NCI-H1694 treated with DMSO at 0.1 percent for 48 hours (cell line): ENCODE measurements around the gene TBCB.
"Not testable (repeated sequence)": the region's sequence is repeated elsewhere in the genome, so short reads cannot be mapped to it uniquely, and the experiment has no call there.

Experiments
- DNase-seq: peaks from one replicate; lab custom pipeline; 2025; lab: John Stamatoyannopoulos, UW

The TBCB gene

GRCh38 chr19:36115453-36116343 lies at the start of gene TBCB:
Gene TBCB (plus strand): TSS chr19:36115468. CDS start chr19:36115561, 93 bp downstream.
- DNase-seq = peak; percentile 3

- DNase-seq = no peak
These were observed 47.6 kb upstream of the TBCB start for GRCh38 chr19:36067681-36068080.

GRCh38 chr19:36068810-36069499 lies 46.3 kb upstream of the TBCB start:
- DNase-seq = not testable (repeated sequence)

- DNase-seq = no peak
These were observed 43.2 kb upstream of the TBCB start for GRCh38 chr19:36072081-36072480.

- no peak for DNase-seq
These were observed 42.0 kb upstream of the TBCB start for GRCh38 chr19:36073121-36073876.

- DNase-seq = no peak
These were observed 35.8 kb upstream of the TBCB start for GRCh38 chr19:36079389-36079945.

GRCh38 chr19:36081385-36081784 lies 33.9 kb upstream of the TBCB start:
- DNase-seq = no peak

- no peak for DNase-seq
These were observed 33.4 kb upstream of the TBCB start for GRCh38 chr19:36081894-36082293.

- no peak for DNase-seq
These were observed 32.4 kb upstream of the TBCB start for GRCh38 chr19:36082916-36083315.

GRCh38 chr19:36084231-36085009 lies 30.8 kb upstream of the TBCB start:
- DNase-seq = no peak

- no peak for DNase-seq
These were observed 28.9 kb upstream of the TBCB start for GRCh38 chr19:36086326-36086725.

GRCh38 chr19:36089847-36090246 lies 25.4 kb upstream of the TBCB start:
- no peak for DNase-seq

- no peak for DNase-seq
These were observed 24.2 kb upstream of the TBCB start for GRCh38 chr19:36090910-36091695.

GRCh38 chr19:36092566-36092965 lies 22.7 kb upstream of the TBCB start:
- DNase-seq = no peak

- DNase-seq = no peak
These were observed 22.1 kb upstream of the TBCB start for GRCh38 chr19:36093146-36093662.

GRCh38 chr19:36093687-36094086 lies 21.6 kb upstream of the TBCB start:
- no peak for DNase-seq

- no peak for DNase-seq
These were observed 18.2 kb upstream of the TBCB start for GRCh38 chr19:36097036-36097435.

- no peak for DNase-seq
These were observed 16.0 kb upstream of the TBCB start for GRCh38 chr19:36099166-36099785.

- no peak for DNase-seq
These were observed 14.8 kb upstream of the TBCB start for GRCh38 chr19:36100476-36100875.
